GM12878 (cell line): ENCODE data around the gene OPCML. TPM values are rescaled to one million over a fixed set of nuclear protein-coding genes. Genes with fewer than 3 reads are reported as not detected.

Source experiments
- ATAC-seq: fragments of 200-7000 bp; cut with Tn5 transposase; 3 replicates; pipeline ENCODE4 v1.9.1; 2020; ENCODE audit warnings: mild to moderate bottlenecking, moderate library complexity
- BruUV-seq: library from RNA; stranded (reverse); fragments of 400-500 nt; replicated peaks from 2 replicates; lab custom pipeline; 2021; lab: Mats Ljungman, UMichigan
- CTCF ChIA-PET: fragments of 300-600 bp; sonication (Branson Sonifier 250); formaldehyde crosslinking; extraction: SDS; loops from one replicate; lab custom pipeline; 2021; ENCODE audit warnings: inconsistent platforms; lab: Yijun Ruan, JAX
- POLR2A ChIA-PET: fragments of 350-600 bp; formaldehyde crosslinking; extraction: SDS; loops from one replicate; lab custom pipeline; 2021; ENCODE audit warnings: inconsistent platforms; lab: Charles Lee
- RAD21 ChIA-PET: fragments of 300-600 bp; sonication (Branson Sonifier 250); formaldehyde crosslinking; loops from one replicate; lab custom pipeline; 2023; ENCODE audit warnings: antibody characterized with exemption; ENCODE audit not compliant: unreplicated experiment; lab: Charles Lee
- SMC1A ChIA-PET: fragments of 300-600 bp; sonication (Branson Sonifier 250); formaldehyde crosslinking; loops from one replicate; lab custom pipeline; 2023; ENCODE audit not compliant: unreplicated experiment, uncharacterized antibody; lab: Charles Lee
- DNase-seq: peaks from one replicate; pipeline ENCODE4 v3.0.0-alpha.2; 2011; ENCODE audit warnings: low read depth, low spot score
- FAIRE-seq: peaks from 3 replicates; lab custom pipeline; 2011; peaks lifted over from hg19 to GRCh38; lab: Jason Lieb, UNC
- H2AFZ ChIP-seq: 2 replicates; pipeline ENCODE4 v1.6.0; 2011; ENCODE audit warnings: low read depth, low read length, control low read depth; ENCODE audit not compliant: control insufficient read depth
- H3K27ac ChIP-seq: 2 replicates; pipeline ENCODE4 v1.5.1; 2011; ENCODE audit warnings: control low read depth; ENCODE audit not compliant: control insufficient read depth, insufficient read depth
- H3K27me3 ChIP-seq, 2 experiments: replicated peaks in 1 of 2; 2 replicates each; pipeline versions ENCODE4 v1.6.0 to v1.6.1; 2011; ENCODE audit warnings: low read length in 1 of 2; ENCODE audit not compliant: control insufficient read depth in 2 of 2, insufficient read depth in 2 of 2
- H3K36me3 ChIP-seq, 2 experiments: 2 replicates each; pipeline ENCODE4 v1.5.1; 2011; ENCODE audit warnings: low read length in 1 of 2; ENCODE audit not compliant: control insufficient read depth in 2 of 2, insufficient read depth in 2 of 2
- H3K4me1 ChIP-seq: 2 replicates; pipeline ENCODE4 v1.6.1; 2011; ENCODE audit warnings: mild to moderate bottlenecking, low read length, moderate library complexity, mixed read lengths; ENCODE audit not compliant: control insufficient read depth, insufficient read depth
- H3K4me2 ChIP-seq: 2 replicates; pipeline ENCODE4 v1.6.0; 2011; ENCODE audit warnings: control low read depth; ENCODE audit not compliant: control insufficient read depth, insufficient read depth
- H3K4me3 ChIP-seq: fragments of 200-600 bp; sonication (generic); 2 replicates; pipeline ENCODE4 v1.5.1; 2016
- H3K79me2 ChIP-seq: 2 replicates; pipeline ENCODE4 v1.6.0; 2011; ENCODE audit warnings: low read length; ENCODE audit not compliant: control insufficient read depth, insufficient read depth
- H3K9ac ChIP-seq: 2 replicates; pipeline ENCODE4 v1.8.0; 2011; ENCODE audit warnings: low read length, control low read depth, mixed read lengths; ENCODE audit not compliant: control insufficient read depth, insufficient read depth
- H3K9me3 ChIP-seq: replicated peaks from 3 replicates; pipeline ENCODE4 v1.5.1; 2011; ENCODE audit warnings: mild to moderate bottlenecking, low read length; ENCODE audit not compliant: control insufficient read depth, insufficient read depth
- H4K20me1 ChIP-seq: 2 replicates; pipeline ENCODE4 v1.6.0; 2011; ENCODE audit not compliant: control insufficient read depth, insufficient read depth
- FOXK2 ChIP-seq: fragments of 450-650 bp; IDR thresholded peaks from 2 replicates; pipeline ENCODE4 v1.6.1; 2017; ENCODE audit warnings: mild to moderate bottlenecking, moderate library complexity
- IKZF2 ChIP-seq, 2 experiments: fragments of 450-650 bp; IDR thresholded peaks; 2 replicates each; pipeline ENCODE4 v1.6.1; 2017; ENCODE audit warnings: mild to moderate bottlenecking in 2 of 2, moderate library complexity in 2 of 2
- JUND ChIP-seq: IDR thresholded peaks from 2 replicates; pipeline ENCODE4 v1.6.1; 2012; ENCODE audit warnings: low read depth, mild to moderate bottlenecking, low read length, improper control_type of control experiment, moderate library complexity
- KAT2A ChIP-seq: conservative IDR thresholded peaks from 2 replicates; pipeline ENCODE4 v1.6.1; 2011; ENCODE audit warnings: low read depth, low read length; ENCODE audit not compliant: control insufficient read depth
- KLF5 ChIP-seq: fragments of 450-650 bp; IDR thresholded peaks from 2 replicates; pipeline ENCODE4 v1.6.1; 2014; ENCODE audit warnings: mild to moderate bottlenecking; ENCODE audit not compliant: partially characterized antibody
- NFYA ChIP-seq: IDR thresholded peaks from 2 replicates; pipeline ENCODE4 v1.6.1; 2011; ENCODE audit warnings: low read depth, mild to moderate bottlenecking, low read length, improper control_type of control experiment, borderline replicate concordance
- PAX5 ChIP-seq: IDR thresholded peaks from 2 replicates; pipeline ENCODE4 v1.6.1; 2011; ENCODE audit warnings: low read depth, low read length, borderline replicate concordance
- RAD51 ChIP-seq: fragments of 450-650 bp; IDR thresholded peaks from 2 replicates; pipeline ENCODE4 v1.6.1; 2016; ENCODE audit warnings: moderate library complexity, mild to moderate bottlenecking, inconsistent platforms
- RBBP5 ChIP-seq: fragments of 200-600 bp; sonication (generic); conservative IDR thresholded peaks from 2 replicates; pipeline ENCODE4 v1.6.1; 2016
- SRF ChIP-seq, 2 experiments: IDR thresholded peaks; 2 replicates each; pipeline ENCODE4 v1.6.1; 2011; ENCODE audit warnings: low read depth in 2 of 2, low read length in 2 of 2, mild to moderate bottlenecking in 1 of 2, moderate library complexity in 1 of 2
- ZNF217 ChIP-seq: fragments of 450-650 bp; IDR thresholded peaks from 2 replicates; pipeline ENCODE4 v1.6.1; 2017; ENCODE audit warnings: antibody characterized with exemption, mild to moderate bottlenecking
- WGBS: methylation state at CpG from one replicate; pipeline ENCODE4 v1.1.6; 2016; ENCODE audit warnings: low lambda C conversion rate; ENCODE audit not compliant: insufficient replicate concordance, insufficient coverage; ENCODE audit errors: missing lambda C conversion rate; 5-methylcytosine and 5-hydroxymethylcytosine counted together
- in situ Hi-C: fragments of 300-500 bp; cut with MboI; formaldehyde crosslinking; loops from 9 replicates; pipeline ENCODE4 v1.14.3; 2018; ENCODE audit warnings: mixed read lengths
- intact Hi-C: fragments of 100-400 bp; cut with micrococcal nuclease; formaldehyde crosslinking; loops from one replicate; pipeline ENCODE4 v1.14.2; 2022; ENCODE audit not compliant: unreplicated experiment
- polyA plus RNA-seq, 11 experiments: library from polyadenylated mRNA; depleted of rRNA in 4 of 11; unstranded in 6 of 11; stranded (reverse) in 5 of 11; fragments of >200 nt; fragmentation: Nextera tagmentation in 4 of 11; fragmentation: Illumina TruSeq in 1 of 11; extraction: Ambion mirVana in 4 of 11; extraction: Trizol in 1 of 11; gene quantifications; 1 replicate in 1 of 11; 2 replicates in 10 of 11; pipeline versions ENCODE4 v1.2.1 to v1.2.3, GENCODE V29; 2011 to 2016; ENCODE audit warnings: inconsistent platforms in 2 of 11, missing spikeins in 2 of 11, low read depth in 1 of 11
- total RNA-seq, 4 experiments: library from RNA; depleted of rRNA in 3 of 4; stranded (reverse); fragments of >200 nt in 3 of 4; fragmentation: Illumina TruSeq in 1 of 4; extraction: Trizol in 1 of 4; gene quantifications; 2 replicates each; pipeline versions ENCODE4 v1.2.1 to v1.2.3, GENCODE V29; 2013 to 2021
- TF ChIP-seq, protein P1 (sequence below): fragments of 450-650 bp; IDR thresholded peaks from 2 replicates; pipeline ENCODE4 v1.6.1; 2014; ENCODE audit warnings: mild to moderate bottlenecking
- TF ChIP-seq, protein P2 (sequence below): fragments of 450-650 bp; IDR thresholded peaks from 2 replicates; pipeline ENCODE4 v1.6.1; 2018; ENCODE audit warnings: mild to moderate bottlenecking, low read depth, moderate library complexity; ENCODE audit not compliant: partially characterized antibody
- TF ChIP-seq, protein P3 (sequence below): IDR thresholded peaks from 2 replicates; pipeline ENCODE4 v1.6.1; 2012; ENCODE audit warnings: low read length, inconsistent platforms
- TF ChIP-seq, protein P4 (sequence below): IDR thresholded peaks from 2 replicates; pipeline ENCODE4 v1.6.1; 2012; ENCODE audit warnings: low read depth, low read length, improper control_type of control experiment

OPCML gene
- total and polyA plus RNA-seq, 10 of the 15 experiments (the other 5 are each of a cell fraction or from before 2014, with no cell fraction given) = 0.84 TPM; not detected in 9

DNA sequence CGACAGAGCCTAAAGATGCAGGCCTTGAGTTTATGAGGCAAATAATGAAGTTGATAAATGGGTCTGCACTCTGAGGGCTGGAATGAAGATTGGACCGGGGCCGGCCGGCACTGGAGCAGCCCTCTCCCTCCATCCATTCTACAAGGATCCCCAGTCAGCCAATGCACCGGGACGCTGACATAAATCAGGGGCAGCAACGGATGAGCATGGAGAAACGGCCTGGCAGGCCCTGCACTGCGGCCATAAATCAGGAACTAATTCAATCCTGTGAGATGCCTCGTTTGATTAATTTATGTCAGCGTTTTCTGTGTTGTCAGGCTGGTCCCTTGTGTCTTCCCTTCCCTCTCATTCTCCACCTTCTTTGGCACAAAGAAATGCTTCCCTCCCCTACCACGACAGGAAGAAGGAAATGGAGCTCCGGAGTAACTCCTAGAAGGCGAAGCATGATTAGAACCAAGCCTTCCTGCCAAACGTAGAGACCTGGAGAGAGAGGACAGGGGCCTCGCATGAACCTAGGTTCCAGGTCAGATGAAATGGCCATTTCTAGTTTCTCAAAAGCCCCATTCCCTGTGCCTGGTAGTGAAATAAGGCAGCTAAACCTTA, 358.4 kb downstream of the OPCML start:
- H3K9ac ChIP-seq = no peak overlapping the region
- SMC1A ChIA-PET = interaction anchor here (1.5 kb wide), 1 partner anchor 10 kb away, joined by 4 read pairs; no protein-coding TSS in a partner anchor
- H3K27ac ChIP-seq = no peak overlapping the region
- no peak for DNase-seq
- H3K79me2 ChIP-seq = no peaks in the 10 kb centered on the region
- CTCF ChIA-PET = interaction anchor here (1.1 kb wide), 1 partner anchor 9 kb away, joined by 4 read pairs; no protein-coding TSS in a partner anchor
- TF ChIP-seq, protein P1, sequence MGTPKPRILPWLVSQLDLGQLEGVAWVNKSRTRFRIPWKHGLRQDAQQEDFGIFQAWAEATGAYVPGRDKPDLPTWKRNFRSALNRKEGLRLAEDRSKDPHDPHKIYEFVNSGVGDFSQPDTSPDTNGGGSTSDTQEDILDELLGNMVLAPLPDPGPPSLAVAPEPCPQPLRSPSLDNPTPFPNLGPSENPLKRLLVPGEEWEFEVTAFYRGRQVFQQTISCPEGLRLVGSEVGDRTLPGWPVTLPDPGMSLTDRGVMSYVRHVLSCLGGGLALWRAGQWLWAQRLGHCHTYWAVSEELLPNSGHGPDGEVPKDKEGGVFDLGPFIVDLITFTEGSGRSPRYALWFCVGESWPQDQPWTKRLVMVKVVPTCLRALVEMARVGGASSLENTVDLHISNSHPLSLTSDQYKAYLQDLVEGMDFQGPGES = no peak
- TF ChIP-seq PAX5 (no peak), RAD51 (no peak), RBBP5 (no peak), IKZF2 (IDR thresholded peaks at IDR 0.05) (no peak), ZNF217 (no peak), SRF (IDR thresholded peaks at IDR 0.05; ENCODE audit: low read depth in 2 of 2, low read length in 2 of 2) (no peak), KLF5 (no peak), KAT2A (no peak), JUND (no peak), NFYA (no peak), FOXK2 (no peak)
- TF ChIP-seq, protein P2, sequence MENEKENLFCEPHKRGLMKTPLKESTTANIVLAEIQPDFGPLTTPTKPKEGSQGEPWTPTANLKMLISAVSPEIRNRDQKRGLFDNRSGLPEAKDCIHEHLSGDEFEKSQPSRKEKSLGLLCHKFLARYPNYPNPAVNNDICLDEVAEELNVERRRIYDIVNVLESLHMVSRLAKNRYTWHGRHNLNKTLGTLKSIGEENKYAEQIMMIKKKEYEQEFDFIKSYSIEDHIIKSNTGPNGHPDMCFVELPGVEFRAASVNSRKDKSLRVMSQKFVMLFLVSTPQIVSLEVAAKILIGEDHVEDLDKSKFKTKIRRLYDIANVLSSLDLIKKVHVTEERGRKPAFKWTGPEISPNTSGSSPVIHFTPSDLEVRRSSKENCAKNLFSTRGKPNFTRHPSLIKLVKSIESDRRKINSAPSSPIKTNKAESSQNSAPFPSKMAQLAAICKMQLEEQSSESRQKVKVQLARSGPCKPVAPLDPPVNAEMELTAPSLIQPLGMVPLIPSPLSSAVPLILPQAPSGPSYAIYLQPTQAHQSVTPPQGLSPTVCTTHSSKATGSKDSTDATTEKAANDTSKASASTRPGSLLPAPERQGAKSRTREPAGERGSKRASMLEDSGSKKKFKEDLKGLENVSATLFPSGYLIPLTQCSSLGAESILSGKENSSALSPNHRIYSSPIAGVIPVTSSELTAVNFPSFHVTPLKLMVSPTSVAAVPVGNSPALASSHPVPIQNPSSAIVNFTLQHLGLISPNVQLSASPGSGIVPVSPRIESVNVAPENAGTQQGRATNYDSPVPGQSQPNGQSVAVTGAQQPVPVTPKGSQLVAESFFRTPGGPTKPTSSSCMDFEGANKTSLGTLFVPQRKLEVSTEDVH = no peak
- TF ChIP-seq, protein P3, sequence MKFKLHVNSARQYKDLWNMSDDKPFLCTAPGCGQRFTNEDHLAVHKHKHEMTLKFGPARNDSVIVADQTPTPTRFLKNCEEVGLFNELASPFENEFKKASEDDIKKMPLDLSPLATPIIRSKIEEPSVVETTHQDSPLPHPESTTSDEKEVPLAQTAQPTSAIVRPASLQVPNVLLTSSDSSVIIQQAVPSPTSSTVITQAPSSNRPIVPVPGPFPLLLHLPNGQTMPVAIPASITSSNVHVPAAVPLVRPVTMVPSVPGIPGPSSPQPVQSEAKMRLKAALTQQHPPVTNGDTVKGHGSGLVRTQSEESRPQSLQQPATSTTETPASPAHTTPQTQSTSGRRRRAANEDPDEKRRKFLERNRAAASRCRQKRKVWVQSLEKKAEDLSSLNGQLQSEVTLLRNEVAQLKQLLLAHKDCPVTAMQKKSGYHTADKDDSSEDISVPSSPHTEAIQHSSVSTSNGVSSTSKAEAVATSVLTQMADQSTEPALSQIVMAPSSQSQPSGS = no peak
- TF ChIP-seq, protein P4, sequence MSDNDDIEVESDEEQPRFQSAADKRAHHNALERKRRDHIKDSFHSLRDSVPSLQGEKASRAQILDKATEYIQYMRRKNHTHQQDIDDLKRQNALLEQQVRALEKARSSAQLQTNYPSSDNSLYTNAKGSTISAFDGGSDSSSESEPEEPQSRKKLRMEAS = no peak
- TF ChIP-seq, all 136 proteins: peak for 0
- intact Hi-C loops = no loop called here
- Histone ChIP-seq H3K27me3 (no peaks in the 10 kb centered on the region), H3K4me3 (no peak overlapping the region), H3K4me1 (no peaks in the 10 kb centered on the region), H3K36me3 (no peaks in the 10 kb centered on the region), H4K20me1 (no peaks in the 10 kb centered on the region), H3K4me2 (no peak overlapping the region), H2AFZ (no peak overlapping the region), H3K9me3 (no peaks in the 10 kb centered on the region; the same call in 2 of the 3 replicates)
- WGBS = 52% methylated on average over 16 of the region's 16 CpGs
- FAIRE-seq = no peak
- ChIA-PET POLR2A (no interaction called here), RAD21 (no interaction called here)
- in situ Hi-C loops = no loop called here
- ATAC-seq = no peak
- no TSS peak for BruUV-seq
